HepG2 (cell line): ENCODE results near the gene ITM2B. TPM values are rescaled to one million over a fixed set of nuclear protein-coding genes. Genes with fewer than 3 reads are reported as not detected.

Experiments used
- ASH2L ChIP-seq: fragments of 300-600, 200-600 bp; sonication (generic); IDR thresholded peaks from 2 replicates; pipeline ENCODE4 v1.7.0; 2017; ENCODE audit warnings: low read depth, mild to moderate bottlenecking, moderate library complexity, mixed read lengths, low read length; ENCODE audit not compliant: insufficient read length
- HNRNPK ChIP-seq: fragments of 200-400 bp; formaldehyde crosslinking; IDR thresholded peaks from 2 replicates; pipeline ENCODE4 v1.6.1; 2018; ENCODE audit warnings: low read length, low read depth, moderate library complexity, mild to moderate bottlenecking; ENCODE audit not compliant: poor library complexity, severe bottlenecking
- KMT2B ChIP-seq: IDR thresholded peaks from 2 replicates; pipeline ENCODE4 v1.6.1; 2016; ENCODE audit warnings: missing genetic modification reagents, missing compliant biosample characterization
- MAFF ChIP-seq: IDR thresholded peaks from 2 replicates; pipeline ENCODE4 v1.6.1; 2011; ENCODE audit warnings: low read depth, low read length, improper control_type of control experiment
- MED13 ChIP-seq: sonication (generic); formaldehyde crosslinking; IDR thresholded peaks from 2 replicates; pipeline ENCODE4 v1.5.0; 2020; ENCODE audit warnings: missing genetic modification reagents
- SETDB1 ChIP-seq: sonication (generic); formaldehyde crosslinking; IDR thresholded peaks from 2 replicates; pipeline ENCODE4 v1.5.1; 2020; ENCODE audit warnings: missing genetic modification reagents, mild to moderate bottlenecking, borderline replicate concordance
- SMAD3 ChIP-seq: sonication (generic); formaldehyde crosslinking; IDR thresholded peaks from 2 replicates; pipeline ENCODE4 v1.4.0; 2020; ENCODE audit warnings: missing genetic modification reagents
- SNAPC5 ChIP-seq: sonication (generic); formaldehyde crosslinking; IDR thresholded peaks from 2 replicates; pipeline ENCODE4 v1.8.1; 2023; ENCODE audit warnings: mild to moderate bottlenecking, missing genetic modification reagents, borderline replicate concordance
- SRY ChIP-seq: sonication (generic); formaldehyde crosslinking; IDR thresholded peaks from 2 replicates; pipeline ENCODE4 v1.8.0; 2022; ENCODE audit warnings: mild to moderate bottlenecking, missing genetic modification reagents
- ZNF280B ChIP-seq: sonication (generic); formaldehyde crosslinking; IDR thresholded peaks from 2 replicates; pipeline ENCODE4 v1.5.0; 2020; ENCODE audit warnings: missing genetic modification reagents, mild to moderate bottlenecking, borderline replicate concordance
- ZNF354B ChIP-seq: sonication (generic); formaldehyde crosslinking; IDR thresholded peaks from 2 replicates; pipeline ENCODE4 v1.8.0; 2022; ENCODE audit warnings: mild to moderate bottlenecking, missing genetic modification reagents
- ZNF362 ChIP-seq: sonication (generic); formaldehyde crosslinking; IDR thresholded peaks from 2 replicates; pipeline ENCODE4 v1.4.0; 2020; ENCODE audit warnings: missing genetic modification reagents, mild to moderate bottlenecking, borderline replicate concordance
- ZNF552 ChIP-seq: sonication (generic); formaldehyde crosslinking; IDR thresholded peaks from 2 replicates; pipeline ENCODE4 v1.9.0; 2022; ENCODE audit warnings: missing genetic modification reagents, mild to moderate bottlenecking, borderline replicate concordance
- ZNF558 ChIP-seq: sonication (generic); formaldehyde crosslinking; IDR thresholded peaks from 2 replicates; pipeline ENCODE4 v1.9.0; 2022; ENCODE audit warnings: mild to moderate bottlenecking, missing genetic modification reagents, borderline replicate concordance
- ZNF615 ChIP-seq: sonication (generic); formaldehyde crosslinking; IDR thresholded peaks from 2 replicates; pipeline ENCODE4 v1.5.0; 2020; ENCODE audit warnings: mild to moderate bottlenecking, missing genetic modification reagents, borderline replicate concordance
- ZNF746 ChIP-seq: sonication (generic); formaldehyde crosslinking; IDR thresholded peaks from 2 replicates; pipeline ENCODE4 v1.8.0; 2022; ENCODE audit warnings: mild to moderate bottlenecking, missing genetic modification reagents
- ZNF839 ChIP-seq: sonication (generic); formaldehyde crosslinking; IDR thresholded peaks from 2 replicates; pipeline ENCODE4 v1.4.0; 2020; ENCODE audit warnings: missing genetic modification reagents, mild to moderate bottlenecking, borderline replicate concordance
- polyA plus RNA-seq, 8 experiments: library from polyadenylated mRNA; depleted of rRNA in 3 of 8; stranded (reverse) in 7 of 8; unstranded in 1 of 8; fragments of >200 nt; fragmentation: Illumina TruSeq in 4 of 8; extraction: Trizol in 4 of 8; gene quantifications; 2 replicates each; pipeline versions ENCODE4 v1.2.1 to v1.2.3, GENCODE V29; 2011 to 2016; ENCODE audit warnings: low read depth in 4 of 8, missing spikeins in 1 of 8, mixed read lengths in 1 of 8; ENCODE audit not compliant: insufficient read depth in 1 of 8
- total RNA-seq, 5 experiments: library from RNA; depleted of rRNA; stranded (reverse); fragments of >200 nt; fragmentation: Illumina TruSeq; extraction: Trizol; gene quantifications; 2 replicates each; pipeline ENCODE4 v1.2.3, GENCODE V29; 2016; ENCODE audit warnings: low read depth in 1 of 5
- TF ChIP-seq, protein P1 (sequence below): fragments of 450-650 bp; IDR thresholded peaks from 2 replicates; pipeline ENCODE4 v1.6.1; 2017
- TF ChIP-seq, protein P2 (sequence below): sonication (generic); formaldehyde crosslinking; IDR thresholded peaks from 2 replicates; pipeline ENCODE4 v1.5.1; 2020; ENCODE audit warnings: mild to moderate bottlenecking, missing genetic modification reagents, borderline replicate concordance

Gene ITM2B
- total and polyA plus RNA-seq, 2 of the 13 experiments (the other 11 are each of a cell fraction or from before 2014, with no cell fraction given) = 158 to 373 TPM

- TF ChIP-seq MAFF = no peak
- peak; percentile 86; the same call in 1 of the 2 replicates for TF ChIP-seq ZNF558
- no peak for TF ChIP-seq SNAPC5 (CRISPR knock-in tag)
- TF ChIP-seq SRY (CRISPR knock-in tag) = peak; percentile 43; the same call in 1 of the 2 replicates
- TF ChIP-seq SETDB1 (CRISPR knock-in tag) = no peak
- TF ChIP-seq ZNF615 (CRISPR knock-in tag) = no peak
- TF ChIP-seq ZNF362 (CRISPR knock-in tag) = no peak
- no peak; the same call in 1 of the 2 replicates for TF ChIP-seq ZNF746 (CRISPR knock-in tag)
- no peak for TF ChIP-seq ZNF354B (CRISPR knock-in tag)
- TF ChIP-seq ZNF839 (CRISPR knock-in tag) = no peak
- no peak for TF ChIP-seq SMAD3 (CRISPR knock-in tag)
- no peak for TF ChIP-seq MED13
- TF ChIP-seq ASH2L = peak; percentile 86
- 0 out of 2 replicates have a peak, but pooled peaks have one; percentile 27 for TF ChIP-seq KMT2B
- TF ChIP-seq, protein P1, sequence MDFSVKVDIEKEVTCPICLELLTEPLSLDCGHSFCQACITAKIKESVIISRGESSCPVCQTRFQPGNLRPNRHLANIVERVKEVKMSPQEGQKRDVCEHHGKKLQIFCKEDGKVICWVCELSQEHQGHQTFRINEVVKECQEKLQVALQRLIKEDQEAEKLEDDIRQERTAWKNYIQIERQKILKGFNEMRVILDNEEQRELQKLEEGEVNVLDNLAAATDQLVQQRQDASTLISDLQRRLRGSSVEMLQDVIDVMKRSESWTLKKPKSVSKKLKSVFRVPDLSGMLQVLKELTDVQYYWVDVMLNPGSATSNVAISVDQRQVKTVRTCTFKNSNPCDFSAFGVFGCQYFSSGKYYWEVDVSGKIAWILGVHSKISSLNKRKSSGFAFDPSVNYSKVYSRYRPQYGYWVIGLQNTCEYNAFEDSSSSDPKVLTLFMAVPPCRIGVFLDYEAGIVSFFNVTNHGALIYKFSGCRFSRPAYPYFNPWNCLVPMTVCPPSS = no peak
- TF ChIP-seq ZNF280B = no peak
- no peak for TF ChIP-seq ZNF552 (CRISPR knock-in tag)
- no peak for TF ChIP-seq HNRNPK
- TF ChIP-seq, protein P2, sequence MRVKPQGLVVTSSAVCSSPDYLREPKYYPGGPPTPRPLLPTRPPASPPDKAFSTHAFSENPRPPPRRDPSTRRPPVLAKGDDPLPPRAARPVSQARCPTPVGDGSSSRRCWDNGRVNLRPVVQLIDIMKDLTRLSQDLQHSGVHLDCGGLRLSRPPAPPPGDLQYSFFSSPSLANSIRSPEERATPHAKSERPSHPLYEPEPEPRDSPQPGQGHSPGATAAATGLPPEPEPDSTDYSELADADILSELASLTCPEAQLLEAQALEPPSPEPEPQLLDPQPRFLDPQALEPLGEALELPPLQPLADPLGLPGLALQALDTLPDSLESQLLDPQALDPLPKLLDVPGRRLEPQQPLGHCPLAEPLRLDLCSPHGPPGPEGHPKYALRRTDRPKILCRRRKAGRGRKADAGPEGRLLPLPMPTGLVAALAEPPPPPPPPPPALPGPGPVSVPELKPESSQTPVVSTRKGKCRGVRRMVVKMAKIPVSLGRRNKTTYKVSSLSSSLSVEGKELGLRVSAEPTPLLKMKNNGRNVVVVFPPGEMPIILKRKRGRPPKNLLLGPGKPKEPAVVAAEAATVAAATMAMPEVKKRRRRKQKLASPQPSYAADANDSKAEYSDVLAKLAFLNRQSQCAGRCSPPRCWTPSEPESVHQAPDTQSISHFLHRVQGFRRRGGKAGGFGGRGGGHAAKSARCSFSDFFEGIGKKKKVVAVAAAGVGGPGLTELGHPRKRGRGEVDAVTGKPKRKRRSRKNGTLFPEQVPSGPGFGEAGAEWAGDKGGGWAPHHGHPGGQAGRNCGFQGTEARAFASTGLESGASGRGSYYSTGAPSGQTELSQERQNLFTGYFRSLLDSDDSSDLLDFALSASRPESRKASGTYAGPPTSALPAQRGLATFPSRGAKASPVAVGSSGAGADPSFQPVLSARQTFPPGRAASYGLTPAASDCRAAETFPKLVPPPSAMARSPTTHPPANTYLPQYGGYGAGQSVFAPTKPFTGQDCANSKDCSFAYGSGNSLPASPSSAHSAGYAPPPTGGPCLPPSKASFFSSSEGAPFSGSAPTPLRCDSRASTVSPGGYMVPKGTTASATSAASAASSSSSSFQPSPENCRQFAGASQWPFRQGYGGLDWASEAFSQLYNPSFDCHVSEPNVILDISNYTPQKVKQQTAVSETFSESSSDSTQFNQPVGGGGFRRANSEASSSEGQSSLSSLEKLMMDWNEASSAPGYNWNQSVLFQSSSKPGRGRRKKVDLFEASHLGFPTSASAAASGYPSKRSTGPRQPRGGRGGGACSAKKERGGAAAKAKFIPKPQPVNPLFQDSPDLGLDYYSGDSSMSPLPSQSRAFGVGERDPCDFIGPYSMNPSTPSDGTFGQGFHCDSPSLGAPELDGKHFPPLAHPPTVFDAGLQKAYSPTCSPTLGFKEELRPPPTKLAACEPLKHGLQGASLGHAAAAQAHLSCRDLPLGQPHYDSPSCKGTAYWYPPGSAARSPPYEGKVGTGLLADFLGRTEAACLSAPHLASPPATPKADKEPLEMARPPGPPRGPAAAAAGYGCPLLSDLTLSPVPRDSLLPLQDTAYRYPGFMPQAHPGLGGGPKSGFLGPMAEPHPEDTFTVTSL (CRISPR knock-in tag) = no peak
Observed at GRCh38 chr13:48233046-48233888, at the start of gene ITM2B (continued).
